Aorta (tissue), 4 donors: ENCODE measurements around the gene DNAI1. TPM values are rescaled to one million over a fixed set of nuclear protein-coding genes. Genes with fewer than 3 reads are reported as not detected.

Experiments
- polyA plus RNA-seq, 2 donors: library from polyadenylated mRNA; stranded (reverse); fragments of 200-250 nt; gene quantifications; one replicate each; pipeline ENCODE4 v1.2.3, GENCODE V29; 2013
- total RNA-seq, 2 donors: library from RNA; stranded (reverse); fragmentation: NEBNext Ultra II Directional; extraction: Animal tissue kit (Norgen Biotek cat#: 25700); gene quantifications; one replicate each; pipeline ENCODE4 v1.2.1, GENCODE V29; 2021
- donor health status: healthy with polysubstance abuse.
- donor health status: Bipolar disorder and iron deficiency.
- donor health status: DM: no; HTN: no; CAD: no.
- donor health status: DM: yes; HTN: yes; CAD: no.

The DNAI1 gene
- total and polyA plus RNA-seq, 4 donors, result not detected

Other genes starting within 250 kb of the DNAI1 start
- gene KIF24, start 129.5 kb upstream of the DNAI1 start, total RNA-seq, result under 1 TPM; 0.32 to 0.78 TPM
- under 1 TPM in 1 of 2 donors, not detected in 1; 0.10 TPM for gene KIF24, start 129.5 kb upstream of the DNAI1 start, polyA plus RNA-seq
- 10 to 100 TPM; 13.6 to 17.1 TPM for gene NUDT2, start 129.2 kb upstream of the DNAI1 start, total RNA-seq
- 10 to 100 TPM; 27.4 to 38.3 TPM for gene NUDT2, start 129.2 kb upstream of the DNAI1 start, polyA plus RNA-seq
- 1 to 10 TPM; 6.1 to 9.6 TPM for gene MYORG, start 81.9 kb upstream of the DNAI1 start, total RNA-seq
- gene MYORG, start 81.9 kb upstream of the DNAI1 start, polyA plus RNA-seq, result 1 to 10 TPM; 1.6 to 2.1 TPM
- 10 to 100 TPM; 43.9 to 48.0 TPM for gene FAM219A, start 235 bp upstream of the DNAI1 start, total RNA-seq
- gene FAM219A, start 235 bp upstream of the DNAI1 start, polyA plus RNA-seq, result 10 to 100 TPM; 10.1 to 10.6 TPM
- not detected for gene ENHO, start 64.2 kb downstream of the DNAI1 start, total RNA-seq
- gene ENHO, start 64.2 kb downstream of the DNAI1 start, polyA plus RNA-seq, result not detected
- 1 to 10 TPM; 4.2 to 9.9 TPM for gene CNTFR, start 130.9 kb downstream of the DNAI1 start, total RNA-seq
- 1 to 10 TPM in 1 of 2 donors, under 1 TPM in 1; 0.10 to 1.4 TPM for gene CNTFR, start 130.9 kb downstream of the DNAI1 start, polyA plus RNA-seq
- gene RPP25L, start 153.3 kb downstream of the DNAI1 start, total RNA-seq, result 1 to 10 TPM; 6.0 to 9.8 TPM
- 10 to 100 TPM; 16.2 to 17.3 TPM for gene RPP25L, start 153.3 kb downstream of the DNAI1 start, polyA plus RNA-seq
- gene DCTN3, start 161.7 kb downstream of the DNAI1 start, total RNA-seq, result 10 to 100 TPM; 56.7 to 61.4 TPM
- 100 to 1,000 TPM; 106 to 111 TPM for gene DCTN3, start 161.7 kb downstream of the DNAI1 start, polyA plus RNA-seq
- not detected for gene ARID3C, start 170.3 kb downstream of the DNAI1 start, total RNA-seq
- not detected for gene ARID3C, start 170.3 kb downstream of the DNAI1 start, polyA plus RNA-seq
- 10 to 100 TPM; 31.8 to 42.9 TPM for gene SIGMAR1, start 179.0 kb downstream of the DNAI1 start, total RNA-seq
- 10 to 100 TPM; 26.3 to 48.1 TPM for gene SIGMAR1, start 179.0 kb downstream of the DNAI1 start, polyA plus RNA-seq
- gene GALT, start 187.9 kb downstream of the DNAI1 start, total RNA-seq, result 10 to 100 TPM; 27.2 to 50.9 TPM
- gene GALT, start 187.9 kb downstream of the DNAI1 start, polyA plus RNA-seq, result 10 to 100 TPM; 29.2 to 98.1 TPM
- 10 to 100 TPM; 33.7 to 66.4 TPM for gene IL11RA, start 193.4 kb downstream of the DNAI1 start, total RNA-seq
- 10 to 100 TPM; 28.2 to 93.4 TPM for gene IL11RA, start 193.4 kb downstream of the DNAI1 start, polyA plus RNA-seq
- not detected for gene CCL27, start 203.9 kb downstream of the DNAI1 start, total RNA-seq
- gene CCL27, start 203.9 kb downstream of the DNAI1 start, polyA plus RNA-seq, result not detected
- 10 to 100 TPM; 39.7 to 67.5 TPM for gene CCL19, start 232.5 kb downstream of the DNAI1 start, total RNA-seq
- 1 to 10 TPM; 1.9 to 5.5 TPM for gene CCL19, start 232.5 kb downstream of the DNAI1 start, polyA plus RNA-seq